OCI-LY3 (cell line): Measurements from ENCODE around the gene ZNF287.

Experiments
- CTCF ChIP-seq: fragments of 200-600, 300-600 bp; sonication (generic); IDR thresholded peaks from 2 replicates; pipeline ENCODE4 v1.5.1; 2014; ENCODE audit warnings: antibody characterized with exemption, low read length, low read depth
- EZH2phosphoT487 ChIP-seq: fragments of 200-600 bp; shearing (Covaris generic); IDR thresholded peaks from 2 replicates; pipeline ENCODE4 v1.6.1; 2018; ENCODE audit warnings: antibody characterized with exemption, mixed run types, low read depth

- TF ChIP-seq CTCF (no peak), EZH2phosphoT487 (no peak)
These were observed 55.1 kb downstream of the ZNF287 start for GRCh38 chr17:16513873-16514272.
